Calu3 (cell line): ENCODE data around the gene ARHGDIG. TPM values are rescaled to one million over a fixed set of nuclear protein-coding genes. Genes with fewer than 3 reads are reported as not detected.
A peak's percentile ranks its signal among the peaks of the same experiment; 100 is the strongest.

Experiments used
- Bru-seq: library from RNA; stranded (reverse); fragments of 400-500 nt; gene quantifications from one replicate; lab custom pipeline; 2021; lab: Mats Ljungman, UMichigan
- BruChase-seq, 2 experiments: library from RNA; stranded (reverse); fragments of 400-500 nt; gene quantifications; one replicate each; lab custom pipeline; 2021; lab: Mats Ljungman, UMichigan
- BruUV-seq: library from RNA; stranded (reverse); fragments of 400-500 nt; replicated peaks from 2 replicates; lab custom pipeline; 2021; lab: Mats Ljungman, UMichigan
- CTCF ChIA-PET: fragments of 300-600 bp; sonication (Branson Sonifier 250); formaldehyde crosslinking; loops from one replicate; lab custom pipeline; 2022; ENCODE audit warnings: antibody characterized with exemption; lab: Charles Lee
- DNase-seq: peaks from one replicate; pipeline ENCODE4 v3.0.0; 2022
- H3K27ac Mint-ChIP-seq: one replicate; pipeline ENCODE4 v1.8.0; 2022; ENCODE audit warnings: mixed read lengths; ENCODE audit not compliant: unreplicated experiment
- H3K27me3 Mint-ChIP-seq: one replicate; pipeline ENCODE4 v1.8.0; 2022; ENCODE audit warnings: mixed read lengths; ENCODE audit not compliant: unreplicated experiment
- H3K36me3 Mint-ChIP-seq: one replicate; pipeline ENCODE4 v1.8.0; 2022; ENCODE audit warnings: mild to moderate bottlenecking, moderate library complexity, mixed read lengths; ENCODE audit not compliant: insufficient read depth, unreplicated experiment
- H3K4me1 Mint-ChIP-seq: one replicate; pipeline ENCODE4 v1.8.0; 2022; ENCODE audit warnings: mild to moderate bottlenecking, low read depth, mixed read lengths; ENCODE audit not compliant: unreplicated experiment
- H3K4me3 Mint-ChIP-seq: one replicate; pipeline ENCODE4 v1.8.0; 2022; ENCODE audit warnings: mild to moderate bottlenecking, low read depth, moderate library complexity, mixed read lengths; ENCODE audit not compliant: unreplicated experiment
- H3K9me3 Mint-ChIP-seq: one replicate; pipeline ENCODE4 v1.8.0; 2022; ENCODE audit warnings: low read depth, mixed read lengths; ENCODE audit not compliant: unreplicated experiment
- intact Hi-C: fragments of 100-400 bp; cut with micrococcal nuclease; formaldehyde crosslinking; loops from one replicate; pipeline ENCODE4 v1.10.0; 2022; ENCODE audit not compliant: unreplicated experiment
- long read RNA-seq: library from polyadenylated mRNA; stranded (forward); transcript quantifications from one replicate; pipeline ENCODE4 v2.0.0, GENCODE V29; 2022
- total RNA-seq: library from RNA; stranded (reverse); gene quantifications from 2 replicates; pipeline ENCODE4 v1.2.3, GENCODE V29; 2022
- TF ChIP-seq, protein P1 (sequence below): fragments of 200-600 bp; IDR thresholded peaks from one replicate; pipeline ENCODE4 v1.8.0; 2022; ENCODE audit warnings: antibody characterized with exemption; ENCODE audit not compliant: unreplicated experiment

ARHGDIG gene
- total RNA-seq (0.29 TPM in 1 of 2 replicates, not detected in the other), Bru-seq, nascent RNA (not detected), BruChase-seq, experiment 1, labeled RNA remaining after a 6-hour chase (percentile 24 among the genes with signal in this experiment), BruChase-seq, experiment 2, labeled RNA remaining after a 2-hour chase (percentile 16 among the genes with signal in this experiment)
- long read RNA-seq, partial matches to known transcripts, result 0 of 1 reads
- long read RNA-seq, other reads (novel, unspliced or antisense), result 0 of 1 reads

GRCh38 chr16:280552-280951 lies at the start of gene ARHGDIG:
Gene ARHGDIG (plus strand): TSS chr16:280591. CDS start chr16:280681, 90 bp downstream.
- Mint-ChIP-seq H3K27ac (no peak within 1 kb of the TSS), H3K27me3 (peaks cover 41% of the 10 kb centered on the region), H3K4me3 (peak within 1 kb of the TSS; percentile 40), H3K36me3 (peaks cover 6% of the 10 kb centered on the region), H3K9me3 (no peaks in the 10 kb centered on the region), H3K4me1 (peaks cover 9% of the 10 kb centered on the region)
- CTCF ChIA-PET, result no interaction called here
- intact Hi-C loops, result no loop called here
- TF ChIP-seq, protein P1, sequence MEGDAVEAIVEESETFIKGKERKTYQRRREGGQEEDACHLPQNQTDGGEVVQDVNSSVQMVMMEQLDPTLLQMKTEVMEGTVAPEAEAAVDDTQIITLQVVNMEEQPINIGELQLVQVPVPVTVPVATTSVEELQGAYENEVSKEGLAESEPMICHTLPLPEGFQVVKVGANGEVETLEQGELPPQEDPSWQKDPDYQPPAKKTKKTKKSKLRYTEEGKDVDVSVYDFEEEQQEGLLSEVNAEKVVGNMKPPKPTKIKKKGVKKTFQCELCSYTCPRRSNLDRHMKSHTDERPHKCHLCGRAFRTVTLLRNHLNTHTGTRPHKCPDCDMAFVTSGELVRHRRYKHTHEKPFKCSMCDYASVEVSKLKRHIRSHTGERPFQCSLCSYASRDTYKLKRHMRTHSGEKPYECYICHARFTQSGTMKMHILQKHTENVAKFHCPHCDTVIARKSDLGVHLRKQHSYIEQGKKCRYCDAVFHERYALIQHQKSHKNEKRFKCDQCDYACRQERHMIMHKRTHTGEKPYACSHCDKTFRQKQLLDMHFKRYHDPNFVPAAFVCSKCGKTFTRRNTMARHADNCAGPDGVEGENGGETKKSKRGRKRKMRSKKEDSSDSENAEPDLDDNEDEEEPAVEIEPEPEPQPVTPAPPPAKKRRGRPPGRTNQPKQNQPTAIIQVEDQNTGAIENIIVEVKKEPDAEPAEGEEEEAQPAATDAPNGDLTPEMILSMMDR, result no peak
- BruUV-seq, result no TSS peak
- DNase-seq, result no peak

DNA sequence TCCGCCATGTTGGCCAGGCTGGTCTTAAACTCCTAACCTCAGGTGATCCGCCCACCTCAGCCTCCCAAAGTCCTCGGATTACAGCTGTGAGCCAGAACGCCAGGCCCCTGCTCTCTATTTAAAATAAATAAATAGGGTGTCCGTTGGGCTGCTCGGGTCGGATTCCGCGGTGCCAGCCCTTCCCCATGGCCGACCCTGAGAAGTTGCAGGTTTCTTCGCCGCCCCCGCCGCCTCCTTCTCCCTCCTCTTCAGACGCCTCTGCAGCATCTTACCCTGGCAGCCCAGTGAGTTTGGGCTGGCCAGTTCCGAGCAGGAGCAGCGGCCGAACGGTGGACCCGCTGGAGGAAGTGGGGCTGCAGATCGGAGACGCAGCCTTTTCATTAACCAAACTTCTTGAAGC lies 49.4 kb upstream of the ARHGDIG start:
- Mint-ChIP-seq H3K4me3 (peak overlapping the region; percentile 94), H3K4me1 (peaks cover 10% of the 10 kb centered on the region), H3K27me3 (no peaks in the 10 kb centered on the region), H3K36me3 (peaks cover 57% of the 10 kb centered on the region), H3K27ac (no peak overlapping the region), H3K9me3 (no peaks in the 10 kb centered on the region)
- TF ChIP-seq, protein P1, result no peak
- intact Hi-C loops, result no loop called here
- DNase-seq, result no peak
- BruUV-seq, result no TSS peak
- CTCF ChIA-PET, result no interaction called here

DNA sequence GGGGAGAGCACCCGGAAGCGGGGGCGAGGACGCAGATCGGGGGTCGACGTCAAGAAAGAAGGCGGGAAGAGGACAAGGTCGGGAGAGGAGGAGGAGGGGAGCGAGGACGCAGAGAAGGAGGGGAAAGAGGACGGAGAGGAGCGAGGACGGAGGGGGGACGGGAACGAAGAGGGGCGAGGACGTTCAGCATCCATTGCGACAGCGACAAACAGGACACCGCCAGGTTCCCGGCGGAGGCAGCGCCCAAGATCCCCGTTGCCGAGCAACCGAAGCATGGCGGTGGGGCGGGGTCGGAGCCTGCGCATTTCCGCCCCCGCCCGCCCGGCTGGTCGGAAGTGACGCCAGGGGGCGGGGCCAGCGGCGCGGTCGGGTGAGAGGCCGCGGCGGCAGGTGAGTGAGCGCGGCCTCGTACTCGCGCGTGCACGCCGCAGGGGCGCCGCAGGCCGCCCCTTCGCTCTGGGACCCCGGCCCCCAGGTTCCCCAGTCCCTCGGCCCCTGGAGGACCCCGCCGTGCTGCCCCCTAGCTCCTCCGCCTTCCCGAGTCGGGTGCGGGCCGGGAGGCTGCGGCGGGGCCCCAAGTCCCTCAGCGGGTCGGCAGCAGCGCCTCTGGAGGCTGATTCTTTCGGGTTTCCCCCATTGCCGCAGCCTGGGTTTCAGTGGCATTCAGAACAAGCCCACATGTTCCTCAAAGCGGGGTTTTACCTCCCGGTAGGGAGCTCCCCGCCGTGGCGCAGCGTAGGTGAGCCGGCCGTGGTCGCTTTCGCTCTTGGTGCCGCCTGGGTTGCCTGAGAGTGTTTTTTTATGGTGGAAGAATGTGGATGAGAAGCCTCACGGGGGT lies 45.7 kb upstream of the ARHGDIG start, which contains the start of gene FAM234A:
Gene FAM234A (plus strand): TSS at position 354 of the 838 bp plus-strand sequence. CDS start 19,593 bp downstream, outside the sequence.
- Mint-ChIP-seq H3K9me3 (no peaks in the 10 kb centered on the region), H3K4me3 (peak within 1 kb of the TSS; percentile 90), H3K4me1 (no peaks in the 10 kb centered on the region), H3K27me3 (no peaks in the 10 kb centered on the region), H3K27ac (peak within 1 kb of the TSS; percentile 93), H3K36me3 (peaks cover 25% of the 10 kb centered on the region)
- TF ChIP-seq, protein P1, result peak; percentile 65
- CTCF ChIA-PET, result interaction anchor here (0.6 to 1.9 kb wide), 6 partner anchors 15 to 621 kb away, joined by 3 to 18 read pairs (median 6); partner anchors contain the start of gene AXIN1
- DNase-seq, result peak; percentile 98
- intact Hi-C loops, result no loop called here
- no TSS peak for BruUV-seq

DNA sequence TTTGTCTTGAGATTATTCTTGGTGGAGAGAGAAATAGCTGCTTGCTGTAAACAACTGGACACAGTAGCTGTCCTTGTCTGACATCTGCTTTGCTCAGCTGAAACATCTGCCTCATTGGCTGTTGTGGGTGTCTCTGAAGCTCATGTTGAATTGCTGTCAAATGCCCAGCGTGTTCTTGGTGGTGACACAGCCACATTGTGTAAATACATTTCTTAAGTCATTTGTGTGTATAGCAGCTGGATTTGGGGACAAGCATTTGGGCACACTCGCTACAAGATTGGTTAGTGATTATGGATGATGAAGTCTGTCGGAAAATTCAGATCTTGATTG lies 40.5 kb upstream of the ARHGDIG start:
- no peak for DNase-seq
- Mint-ChIP-seq H3K4me1 (no peaks in the 10 kb centered on the region), H3K36me3 (peaks cover 18% of the 10 kb centered on the region), H3K9me3 (no peaks in the 10 kb centered on the region), H3K4me3 (no peak overlapping the region), H3K27ac (peak overlapping the region; percentile 42), H3K27me3 (no peaks in the 10 kb centered on the region)
- CTCF ChIA-PET, result interaction anchor here (0.7 kb wide), 1 partner anchor 70 kb away, joined by 7 read pairs; no protein-coding TSS in a partner anchor
- no TSS peak for BruUV-seq
- TF ChIP-seq, protein P1, result no peak
- intact Hi-C loops, result no loop called here
